H1 (cell line): ENCODE data around the gene ADIPOR2.

Source experiments
- BCL11A ChIP-seq, 2 experiments: IDR thresholded peaks; one replicate each; pipeline ENCODE4 v1.6.1; 2011; ENCODE audit warnings: low read depth in 2 of 2, low read length in 2 of 2, mild to moderate bottlenecking in 2 of 2
- CREB1 ChIP-seq: IDR thresholded peaks from 2 replicates; pipeline ENCODE4 v1.6.1; 2012; ENCODE audit warnings: inconsistent platforms
- EGR1 ChIP-seq: IDR thresholded peaks from 2 replicates; pipeline ENCODE4 v1.6.1; 2011; ENCODE audit warnings: low read depth, low read length, borderline replicate concordance
- EP300 ChIP-seq, 2 experiments: IDR thresholded peaks; 1 replicate in 1 of 2; 2 replicates in 1 of 2; pipeline ENCODE4 v1.6.1; 2011 to 2012; ENCODE audit warnings: low read depth in 2 of 2, low read length in 2 of 2, mild to moderate bottlenecking in 2 of 2, borderline replicate concordance in 1 of 2, inconsistent platforms in 1 of 2, moderate library complexity in 1 of 2
- EZH2 ChIP-seq: fragments of 200-600 bp; sonication (generic); IDR thresholded peaks from 2 replicates; pipeline ENCODE4 v1.7.1; 2012; ENCODE audit warnings: low read depth, mild to moderate bottlenecking, moderate library complexity, low read length, inconsistent platforms; ENCODE audit not compliant: severe bottlenecking
- GABPA ChIP-seq: IDR thresholded peaks from 2 replicates; pipeline ENCODE4 v1.6.1; 2011; ENCODE audit warnings: mild to moderate bottlenecking, low read length, moderate library complexity, borderline replicate concordance; ENCODE audit not compliant: insufficient read depth
- POLR2A ChIP-seq, 2 experiments: IDR thresholded peaks; 1 replicate in 1 of 2; 2 replicates in 1 of 2; pipeline ENCODE4 v1.6.1; 2011; ENCODE audit warnings: low read depth in 2 of 2, low read length in 2 of 2, mild to moderate bottlenecking in 2 of 2; ENCODE audit errors: control extremely low read depth in 1 of 2
- POLR2AphosphoS5 ChIP-seq: IDR thresholded peaks from 2 replicates; pipeline ENCODE4 v1.6.1; 2011; ENCODE audit warnings: low read depth, low read length
- RFX5 ChIP-seq: IDR thresholded peaks from 2 replicates; pipeline ENCODE4 v1.6.1; 2011; ENCODE audit warnings: low read depth, low read length, improper control_type of control experiment, borderline replicate concordance
- TCF12 ChIP-seq: IDR thresholded peaks from 2 replicates; pipeline ENCODE4 v1.6.1; 2011; ENCODE audit warnings: low read depth, mild to moderate bottlenecking, low read length
- TF ChIP-seq, protein P1 (sequence below): IDR thresholded peaks from 2 replicates; pipeline ENCODE4 v1.6.1; 2012; ENCODE audit warnings: inconsistent platforms
- TF ChIP-seq, protein P2 (sequence below), 3 experiments: IDR thresholded peaks; 1 replicate in 2 of 3; 2 replicates in 1 of 3; pipeline versions ENCODE4 v1.5.1 to v1.6.1; 2011; ENCODE audit warnings: low read length in 3 of 3, mild to moderate bottlenecking in 3 of 3, inconsistent platforms in 2 of 3, low read depth in 1 of 3, moderate library complexity in 1 of 3; ENCODE audit not compliant: insufficient read depth in 1 of 3; ENCODE audit errors: control extremely low read depth in 1 of 3

DNA sequence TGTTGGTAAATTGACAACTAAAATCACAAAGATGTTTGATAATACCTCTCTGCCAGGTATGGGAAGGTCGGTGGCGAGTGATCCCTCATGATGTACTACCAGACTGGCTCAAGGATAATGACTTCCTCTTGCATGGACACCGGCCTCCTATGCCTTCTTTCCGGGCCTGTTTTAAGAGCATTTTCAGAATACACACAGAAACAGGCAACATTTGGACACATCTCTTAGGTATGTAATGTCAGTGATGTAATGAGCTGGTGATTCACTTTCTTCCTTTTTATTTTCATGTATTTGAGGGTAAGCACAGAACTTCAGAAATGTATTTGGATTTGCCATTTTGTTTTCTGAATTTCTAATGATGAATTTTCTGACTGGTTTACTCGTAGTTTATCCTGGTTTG, 86.9 kb downstream of the ADIPOR2 start:
- TF ChIP-seq, protein P1, sequence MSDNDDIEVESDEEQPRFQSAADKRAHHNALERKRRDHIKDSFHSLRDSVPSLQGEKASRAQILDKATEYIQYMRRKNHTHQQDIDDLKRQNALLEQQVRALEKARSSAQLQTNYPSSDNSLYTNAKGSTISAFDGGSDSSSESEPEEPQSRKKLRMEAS = no peak
- no peak for TF ChIP-seq EZH2
- TF ChIP-seq, protein P2, sequence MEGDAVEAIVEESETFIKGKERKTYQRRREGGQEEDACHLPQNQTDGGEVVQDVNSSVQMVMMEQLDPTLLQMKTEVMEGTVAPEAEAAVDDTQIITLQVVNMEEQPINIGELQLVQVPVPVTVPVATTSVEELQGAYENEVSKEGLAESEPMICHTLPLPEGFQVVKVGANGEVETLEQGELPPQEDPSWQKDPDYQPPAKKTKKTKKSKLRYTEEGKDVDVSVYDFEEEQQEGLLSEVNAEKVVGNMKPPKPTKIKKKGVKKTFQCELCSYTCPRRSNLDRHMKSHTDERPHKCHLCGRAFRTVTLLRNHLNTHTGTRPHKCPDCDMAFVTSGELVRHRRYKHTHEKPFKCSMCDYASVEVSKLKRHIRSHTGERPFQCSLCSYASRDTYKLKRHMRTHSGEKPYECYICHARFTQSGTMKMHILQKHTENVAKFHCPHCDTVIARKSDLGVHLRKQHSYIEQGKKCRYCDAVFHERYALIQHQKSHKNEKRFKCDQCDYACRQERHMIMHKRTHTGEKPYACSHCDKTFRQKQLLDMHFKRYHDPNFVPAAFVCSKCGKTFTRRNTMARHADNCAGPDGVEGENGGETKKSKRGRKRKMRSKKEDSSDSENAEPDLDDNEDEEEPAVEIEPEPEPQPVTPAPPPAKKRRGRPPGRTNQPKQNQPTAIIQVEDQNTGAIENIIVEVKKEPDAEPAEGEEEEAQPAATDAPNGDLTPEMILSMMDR (IDR thresholded peaks at IDR 0.05; ENCODE audit: control extremely low read depth in 1 of 3, insufficient read depth in 1 of 3, low read depth in 1 of 3, low read length in 3 of 3) = no peak
- TF ChIP-seq TCF12 = no peak
- TF ChIP-seq POLR2AphosphoS5 = no peak
- no peak for TF ChIP-seq POLR2A (IDR thresholded peaks at IDR 0.05; ENCODE audit: control extremely low read depth in 1 of 2, low read depth in 2 of 2, low read length in 2 of 2)
- no peak for TF ChIP-seq CREB1
- no peak for TF ChIP-seq EP300 (IDR thresholded peaks at IDR 0.05; ENCODE audit: borderline replicate concordance in 1 of 2, low read depth in 2 of 2, low read length in 2 of 2)
- no peak for TF ChIP-seq RFX5
- no peak for TF ChIP-seq BCL11A (IDR thresholded peaks at IDR 0.05; ENCODE audit: low read depth in 2 of 2, low read length in 2 of 2)
- TF ChIP-seq EGR1 = no peak
- TF ChIP-seq GABPA = no peak
